H9 (cell line): ENCODE measurements around the gene DENND5B. TPM values are rescaled to one million over a fixed set of nuclear protein-coding genes. Genes with fewer than 3 reads are reported as not detected.
"Not testable (repeated sequence)": the region's sequence is repeated elsewhere in the genome, so short reads cannot be mapped to it uniquely, and the experiment has no call there.

ENCODE experiments used
- DNase-seq: peaks from one replicate; pipeline ENCODE4 v3.0.0-alpha.2; 2017
- H2AFZ ChIP-seq: one replicate; pipeline ENCODE4 v1.6.1; 2013; ENCODE audit warnings: mild to moderate bottlenecking, low read length, control low read depth, moderate library complexity
- H2AK5ac ChIP-seq: 2 replicates; pipeline ENCODE4 v1.6.1; 2013; ENCODE audit warnings: low read length, control low read depth, mixed read lengths; ENCODE audit not compliant: insufficient read length
- H2BK120ac ChIP-seq: one replicate; pipeline ENCODE4 v1.6.1; 2013; ENCODE audit warnings: low read depth, mild to moderate bottlenecking, low read length, control low read depth, inconsistent platforms; ENCODE audit not compliant: poor library complexity, severe bottlenecking
- H2BK12ac ChIP-seq: 2 replicates; pipeline ENCODE4 v1.6.1; 2013; ENCODE audit warnings: low read length, control low read depth, mixed read lengths, low read depth; ENCODE audit not compliant: insufficient read length
- H2BK15ac ChIP-seq: 2 replicates; pipeline ENCODE4 v1.6.1; 2013; ENCODE audit warnings: low read depth, low read length, control low read depth
- H2BK20ac ChIP-seq: one replicate; pipeline ENCODE4 v1.6.1; 2013; ENCODE audit warnings: low read depth, mild to moderate bottlenecking, low read length, control low read depth, inconsistent platforms; ENCODE audit not compliant: poor library complexity, severe bottlenecking
- H2BK5ac ChIP-seq: 2 replicates; pipeline ENCODE4 v1.6.1; 2013; ENCODE audit warnings: low read length, control low read depth, mixed read lengths; ENCODE audit not compliant: insufficient read length
- H3K14ac ChIP-seq: 2 replicates; pipeline ENCODE4 v1.6.1; 2013; ENCODE audit warnings: low read length, control low read depth; ENCODE audit not compliant: insufficient read depth
- H3K18ac ChIP-seq: 2 replicates; pipeline ENCODE4 v1.6.1; 2013; ENCODE audit warnings: low read depth, mild to moderate bottlenecking, mixed read lengths, low read length, control low read depth; ENCODE audit not compliant: insufficient read length
- H3K23ac ChIP-seq: 2 replicates; pipeline ENCODE4 v1.6.1; 2013; ENCODE audit warnings: low read length, control low read depth, mixed read lengths, low read depth; ENCODE audit not compliant: insufficient read length
- H3K23me2 ChIP-seq: 2 replicates; pipeline ENCODE4 v1.6.1; 2013; ENCODE audit warnings: low read depth, mild to moderate bottlenecking, mixed read lengths, low read length, control low read depth; ENCODE audit not compliant: insufficient read length, poor library complexity, severe bottlenecking
- H3K27ac ChIP-seq: 2 replicates; pipeline ENCODE4 v1.5.1; 2013; ENCODE audit warnings: low read length, control low read depth, mixed read lengths, low read depth; ENCODE audit not compliant: insufficient read length
- H3K27me3 ChIP-seq: 2 replicates; pipeline ENCODE4 v1.6.1; 2013; ENCODE audit warnings: low read length, control low read depth, inconsistent platforms; ENCODE audit not compliant: insufficient read depth
- H3K4ac ChIP-seq: 2 replicates; pipeline ENCODE4 v1.6.1; 2013; ENCODE audit warnings: low read depth, mild to moderate bottlenecking, control low read depth, inconsistent platforms, low read length, moderate library complexity
- H3K4me1 ChIP-seq: 2 replicates; pipeline ENCODE4 v1.6.1; 2013; ENCODE audit warnings: low read length, control low read depth, inconsistent platforms; ENCODE audit not compliant: insufficient read depth
- H3K4me2 ChIP-seq: 2 replicates; pipeline ENCODE4 v1.6.1; 2013; ENCODE audit warnings: low read length, control low read depth, mixed read lengths; ENCODE audit not compliant: insufficient read length, insufficient read depth
- H3K56ac ChIP-seq: 2 replicates; pipeline ENCODE4 v1.6.1; 2013; ENCODE audit warnings: low read depth, mild to moderate bottlenecking, mixed read lengths, low read length, control low read depth; ENCODE audit not compliant: insufficient read length
- H3K79me1 ChIP-seq: 2 replicates; pipeline ENCODE4 v1.6.1; 2013; ENCODE audit warnings: low read depth, mild to moderate bottlenecking, moderate library complexity, low read length, control low read depth, inconsistent platforms; ENCODE audit not compliant: insufficient read depth, poor library complexity, severe bottlenecking
- H3K79me2 ChIP-seq: 2 replicates; pipeline ENCODE4 v1.6.1; 2013; ENCODE audit warnings: low read length, control low read depth, inconsistent platforms; ENCODE audit not compliant: insufficient read depth
- H3K9ac ChIP-seq: 2 replicates; pipeline ENCODE4 v1.6.1; 2013; ENCODE audit warnings: low read length, control low read depth, mixed read lengths; ENCODE audit not compliant: insufficient read length; ENCODE audit errors: extremely low read depth
- H3K9me3 ChIP-seq: one replicate; pipeline ENCODE4 v1.6.1; 2013; ENCODE audit warnings: low read depth, low read length, inconsistent platforms; ENCODE audit not compliant: control insufficient read depth
- H3T11ph ChIP-seq: one replicate; pipeline ENCODE4 v1.6.1; 2013; ENCODE audit warnings: mild to moderate bottlenecking, low read length, control low read depth, inconsistent platforms
- H4K20me1 ChIP-seq: one replicate; pipeline ENCODE4 v1.6.1; 2013; ENCODE audit not compliant: control insufficient read depth, insufficient read length, insufficient read depth
- H4K5ac ChIP-seq: 2 replicates; pipeline ENCODE4 v1.6.1; 2013; ENCODE audit warnings: low read depth, mild to moderate bottlenecking, mixed read lengths, low read length, control low read depth; ENCODE audit not compliant: insufficient read length
- H4K8ac ChIP-seq: replicated peaks from 2 replicates; pipeline ENCODE4 v1.6.1; 2013; ENCODE audit warnings: low read length, control low read depth, mixed read lengths, low read depth; ENCODE audit not compliant: insufficient read length
- H4K91ac ChIP-seq: 2 replicates; pipeline ENCODE4 v1.6.1; 2013; ENCODE audit warnings: low read depth, mild to moderate bottlenecking, moderate library complexity, mixed read lengths, low read length, control low read depth; ENCODE audit not compliant: insufficient read length
- H3K27ac Mint-ChIP-seq, 3 experiments: 2 replicates in 2 of 3; 3 replicates in 1 of 3; pipeline ENCODE4 v1.8.0; 2020 to 2021; ENCODE audit warnings: mixed read lengths in 3 of 3, mild to moderate bottlenecking in 1 of 3, moderate library complexity in 1 of 3
- H3K27me3 Mint-ChIP-seq: 2 replicates; pipeline ENCODE4 v1.8.0; 2021; ENCODE audit warnings: low read depth, mild to moderate bottlenecking, moderate library complexity, mixed read lengths
- H3K36me3 Mint-ChIP-seq, 3 experiments: 2 replicates in 2 of 3; 3 replicates in 1 of 3; pipeline ENCODE4 v1.8.0; 2020 to 2021; ENCODE audit warnings: low read depth in 3 of 3, mixed read lengths in 3 of 3; ENCODE audit not compliant: insufficient read depth in 1 of 3
- H3K4me1 Mint-ChIP-seq, 2 experiments: 2 replicates each; pipeline ENCODE4 v1.8.0; 2020; ENCODE audit warnings: mixed read lengths in 2 of 2
- H3K4me3 Mint-ChIP-seq, 2 experiments: 2 replicates in 1 of 2; 3 replicates in 1 of 2; pipeline ENCODE4 v1.8.0; 2020 to 2021; ENCODE audit warnings: mild to moderate bottlenecking in 2 of 2, mixed read lengths in 2 of 2, moderate library complexity in 1 of 2
- H3K9me3 Mint-ChIP-seq, 2 experiments: 2 replicates in 1 of 2; 3 replicates in 1 of 2; pipeline ENCODE4 v1.8.0; 2020; ENCODE audit warnings: mild to moderate bottlenecking in 2 of 2, mixed read lengths in 2 of 2, moderate library complexity in 1 of 2
- CTCF ChIP-seq: fragments of 200-600 bp; sonication (generic); conservative IDR thresholded peaks from 3 replicates; pipeline ENCODE4 v1.8.0; 2021; ENCODE audit warnings: antibody characterized with exemption, mild to moderate bottlenecking
- WGBS: extraction: QIAGEN DNeasy Blood & Tissue Kit; methylation state at CpG from one replicate; pipeline ENCODE4 v1.1.7; 2013; ENCODE audit warnings: missing lambda C conversion rate, low lambda C conversion rate, mixed read lengths; ENCODE audit not compliant: insufficient read length; ENCODE audit errors: extremely low coverage; 5-methylcytosine and 5-hydroxymethylcytosine counted together
- total RNA-seq: library from RNA; stranded (reverse); gene quantifications from 2 replicates; pipeline ENCODE4 v1.2.1, GENCODE V29; 2021

The DENND5B gene
- total RNA-seq, 1 experiment from 2014 or later, result 13.4 TPM

GRCh38 chr12:31574803-31575575 is 15.9 kb downstream of the DENND5B start:
- Histone ChIP-seq H3K23me2 (no peaks in the 10 kb centered on the region), H3K9me3 (no peaks in the 10 kb centered on the region), H3K79me2 (no peaks in the 10 kb centered on the region), H3K27me3 (no peaks in the 10 kb centered on the region), H3K4ac (no peak overlapping the region), H4K5ac (no peak overlapping the region), H2BK5ac (no peak overlapping the region), H2AK5ac (no peak overlapping the region), H3K79me1 (no peaks in the 10 kb centered on the region), H2BK120ac (no peak overlapping the region), H4K20me1 (no peaks in the 10 kb centered on the region), H3K23ac (no peak overlapping the region), H3K9ac (no peak overlapping the region), H3T11ph (no peak overlapping the region), H2AFZ (no peak overlapping the region), H3K4me2 (no peak overlapping the region), H2BK15ac (no peak overlapping the region), H2BK20ac (no peak overlapping the region), H3K4me1 (no peaks in the 10 kb centered on the region), H3K27ac (no peak overlapping the region), H4K91ac (no peak overlapping the region), H3K56ac (no peak overlapping the region), H3K14ac (no peak overlapping the region), H2BK12ac (no peak overlapping the region), H3K18ac (no peak overlapping the region), H4K8ac (no peak overlapping the region)
- H3K36me3 Mint-ChIP-seq, result no peaks in the 10 kb centered on the region
- peaks cover 27 to 36% of the 10 kb centered on the region in 2 experiments for H3K4me1 Mint-ChIP-seq
- H3K4me3 Mint-ChIP-seq, result no peak overlapping the region
- H3K9me3 Mint-ChIP-seq, result no peaks in the 10 kb centered on the region
- no peak for TF ChIP-seq CTCF
- no peaks in the 10 kb centered on the region for H3K27me3 Mint-ChIP-seq
- DNase-seq, result no peak
- peak overlapping the region in 1 of 3 experiments; percentile 84; a peak in 1 of 7 replicates for H3K27ac Mint-ChIP-seq
- WGBS, result no CpG with 5 or more reads among the region's 2 CpGs

GRCh38 chr12:31574367-31574766 is 16.6 kb downstream of the DENND5B start:
- H3K4me3 Mint-ChIP-seq, H3K18ac ChIP-seq, H3K56ac ChIP-seq, H3K23ac ChIP-seq, H3T11ph ChIP-seq, H2BK20ac ChIP-seq, DNase-seq, H2BK120ac ChIP-seq, H2AFZ ChIP-seq, H3K9me3 Mint-ChIP-seq, H2AK5ac ChIP-seq, H3K4me2 ChIP-seq, H3K14ac ChIP-seq, H3K23me2 ChIP-seq, H4K20me1 ChIP-seq, H3K27ac ChIP-seq, H3K79me2 ChIP-seq, H2BK12ac ChIP-seq, H2BK15ac ChIP-seq, H3K27me3 ChIP-seq, H3K9me3 ChIP-seq, H3K27me3 Mint-ChIP-seq, H3K79me1 ChIP-seq, H3K9ac ChIP-seq, H3K4me1 ChIP-seq, H4K8ac ChIP-seq, H2BK5ac ChIP-seq, H4K5ac ChIP-seq, H4K91ac ChIP-seq, H3K4ac ChIP-seq, H3K36me3 Mint-ChIP-seq: not testable (repeated sequence)
- no CpG with 5 or more reads among the region's 7 CpGs for whole genome bisulfite sequencing
- H3K4me1 Mint-ChIP-seq, result peaks cover 27 to 36% of the 10 kb centered on the region in 2 experiments
- peak overlapping the region in 1 of 3 experiments; percentile 84; a peak in 1 of 7 replicates for H3K27ac Mint-ChIP-seq
